NCI-H460 (cell line): ENCODE results near the gene GPAM. TPM values are rescaled to one million over a fixed set of nuclear protein-coding genes. Genes with fewer than 3 reads are reported as not detected.
"Not testable (repeated sequence)": the region's sequence is repeated elsewhere in the genome, so short reads cannot be mapped to it uniquely, and the experiment has no call there.

ENCODE experiments used
- DNase-seq: peaks from one replicate; pipeline ENCODE4 v3.0.0-alpha.2; 2016; ENCODE audit warnings: low read depth; ENCODE audit errors: extremely low read depth
- total RNA-seq: library from RNA; depleted of rRNA; stranded (reverse); fragments of >200 nt; shearing (Covaris generic); gene quantifications from 2 replicates; pipeline ENCODE4 v1.2.3, GENCODE V29; 2014

Gene GPAM
- total RNA-seq, 1 experiment from 2014 or later = 15.8 TPM

- DNase-seq = no peak
Observed at GRCh38 chr10:112217386-112218035, 33.9 kb upstream of the GPAM start.

GRCh38 chr10:112216966-112217365 lies 33.4 kb upstream of the GPAM start:
- no peak for DNase-seq

- DNase-seq = no peak
Observed at GRCh38 chr10:112216151-112216550, 32.6 kb upstream of the GPAM start.

- DNase-seq = no peak
Observed at GRCh38 chr10:112215342-112215774, 31.8 kb upstream of the GPAM start.

- no peak for DNase-seq
Observed at GRCh38 chr10:112214298-112214926, 30.8 kb upstream of the GPAM start.

- no peak for DNase-seq
Observed at GRCh38 chr10:112213836-112214235, 30.3 kb upstream of the GPAM start.

- no peak for DNase-seq
Observed at GRCh38 chr10:112213098-112213823, 29.7 kb upstream of the GPAM start.

- no peak for DNase-seq
Observed at GRCh38 chr10:112210666-112211065, 27.1 kb upstream of the GPAM start.

- DNase-seq = no peak
Observed at GRCh38 chr10:112209684-112210131, 26.1 kb upstream of the GPAM start.

- no peak for DNase-seq
Observed at GRCh38 chr10:112208997-112209396, 25.4 kb upstream of the GPAM start.

- DNase-seq = no peak
Observed at GRCh38 chr10:112208292-112208691, 24.7 kb upstream of the GPAM start.

GRCh38 chr10:112203328-112204076 lies 19.9 kb upstream of the GPAM start:
- DNase-seq = no peak

- no peak for DNase-seq
Observed at GRCh38 chr10:112202561-112203241, 19.1 kb upstream of the GPAM start.

GRCh38 chr10:112202076-112202475 lies 18.5 kb upstream of the GPAM start:
- DNase-seq = no peak

- no peak for DNase-seq
Observed at GRCh38 chr10:112201334-112201733, 17.8 kb upstream of the GPAM start.

- DNase-seq = not testable (repeated sequence)
Observed at GRCh38 chr10:112200259-112200658, 16.7 kb upstream of the GPAM start.

- not testable (repeated sequence) for DNase-seq
Observed at GRCh38 chr10:112197662-112198061, 14.1 kb upstream of the GPAM start.

- DNase-seq = no peak
Observed at GRCh38 chr10:112195224-112195623, 11.7 kb upstream of the GPAM start.

GRCh38 chr10:112191791-112192190 lies 8.2 kb upstream of the GPAM start:
- no peak for DNase-seq

GRCh38 chr10:112191041-112191590 lies 7.6 kb upstream of the GPAM start:
- DNase-seq = no peak
